Mammary epithelial cell (primary cell): ENCODE results near the gene NUDT3.

ENCODE experiments used
- EZH2 ChIP-seq: IDR thresholded peaks from 2 replicates; pipeline ENCODE4 v1.6.1; 2012; ENCODE audit warnings: low read length, inconsistent platforms, borderline replicate concordance
- TF ChIP-seq, protein P1 (sequence below), 2 donors: IDR thresholded peaks in 1 of 2; conservative IDR thresholded peaks in 1 of 2; 2 replicates each; pipeline ENCODE4 v1.5.1; 2011 to 2012; ENCODE audit warnings: inconsistent platforms in 2 of 2, low read length in 2 of 2, mild to moderate bottlenecking in 2 of 2, control low read depth in 1 of 2, low read depth in 1 of 2; ENCODE audit not compliant: insufficient read depth in 1 of 2; ENCODE audit errors: extremely low read depth in 1 of 2

- TF ChIP-seq, protein P1, sequence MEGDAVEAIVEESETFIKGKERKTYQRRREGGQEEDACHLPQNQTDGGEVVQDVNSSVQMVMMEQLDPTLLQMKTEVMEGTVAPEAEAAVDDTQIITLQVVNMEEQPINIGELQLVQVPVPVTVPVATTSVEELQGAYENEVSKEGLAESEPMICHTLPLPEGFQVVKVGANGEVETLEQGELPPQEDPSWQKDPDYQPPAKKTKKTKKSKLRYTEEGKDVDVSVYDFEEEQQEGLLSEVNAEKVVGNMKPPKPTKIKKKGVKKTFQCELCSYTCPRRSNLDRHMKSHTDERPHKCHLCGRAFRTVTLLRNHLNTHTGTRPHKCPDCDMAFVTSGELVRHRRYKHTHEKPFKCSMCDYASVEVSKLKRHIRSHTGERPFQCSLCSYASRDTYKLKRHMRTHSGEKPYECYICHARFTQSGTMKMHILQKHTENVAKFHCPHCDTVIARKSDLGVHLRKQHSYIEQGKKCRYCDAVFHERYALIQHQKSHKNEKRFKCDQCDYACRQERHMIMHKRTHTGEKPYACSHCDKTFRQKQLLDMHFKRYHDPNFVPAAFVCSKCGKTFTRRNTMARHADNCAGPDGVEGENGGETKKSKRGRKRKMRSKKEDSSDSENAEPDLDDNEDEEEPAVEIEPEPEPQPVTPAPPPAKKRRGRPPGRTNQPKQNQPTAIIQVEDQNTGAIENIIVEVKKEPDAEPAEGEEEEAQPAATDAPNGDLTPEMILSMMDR (conservative IDR thresholded peaks at IDR 0.05 in 1 of 2, IDR thresholded peaks at IDR 0.05 in 1 of 2; ENCODE audit: extremely low read depth in 1 of 2, insufficient read depth in 1 of 2, low read depth in 1 of 2, low read length in 2 of 2): no peak
- no peak for TF ChIP-seq EZH2
These were observed 59.9 kb downstream of the NUDT3 start for GRCh38 chr6:34332251-34333198.
